Psoas muscle (tissue), 8 donors: ENCODE data around the gene RFC2. TPM values are rescaled to one million over a fixed set of nuclear protein-coding genes. Genes with fewer than 3 reads are reported as not detected.

Experiments
- ATAC-seq, 4 donors: fragments of 200-7000 bp; cut with Tn5 transposase; one replicate each; pipeline ENCODE4 v1.9.1; 2020; ENCODE audit warnings: moderate library complexity in 3 of 4, mild to moderate bottlenecking in 2 of 4
- DNase-seq, 2 donors: peaks; one replicate each; pipeline ENCODE4 v3.0.0-alpha.2; 2020
- H3K27ac ChIP-seq: fragments of 200-600 bp; one replicate; pipeline ENCODE4 v1.8.0; 2022
- H3K27me3 ChIP-seq, 3 donors: fragments of 200-600 bp in 1 of 3; one replicate each; pipeline versions ENCODE4 v1.6.1 to v1.8.0; 2013 to 2022; ENCODE audit warnings: low read length in 2 of 3, mild to moderate bottlenecking in 2 of 3, moderate library complexity in 1 of 3; ENCODE audit not compliant: insufficient read depth in 3 of 3
- H3K36me3 ChIP-seq, 2 donors: fragments of 200-600 bp in 1 of 2; one replicate each; pipeline versions ENCODE4 v1.6.1 to v1.8.0; 2013 to 2022; ENCODE audit warnings: low read depth in 1 of 2, mild to moderate bottlenecking in 1 of 2, moderate library complexity in 1 of 2; ENCODE audit not compliant: insufficient read depth in 1 of 2
- H3K4me1 ChIP-seq: fragments of 200-600 bp; one replicate; pipeline ENCODE4 v1.8.0; 2022
- H3K4me3 ChIP-seq: fragments of 200-600 bp; one replicate; pipeline ENCODE4 v1.8.0; 2022; ENCODE audit warnings: mild to moderate bottlenecking
- H3K9me3 ChIP-seq: fragments of 200-600 bp; one replicate; pipeline ENCODE4 v1.8.0; 2022
- CTCF ChIP-seq: fragments of 200-600 bp; IDR thresholded peaks from one replicate; pipeline ENCODE4 v1.8.0; 2022; ENCODE audit warnings: antibody characterized with exemption
- WGBS, 3 donors: extraction: QIAGEN DNeasy Blood & Tissue Kit; methylation state at CpG; one replicate each; pipeline versions ENCODE4 v1.1.6 to v1.1.7; 2013; 5-methylcytosine and 5-hydroxymethylcytosine counted together
- intact Hi-C, 2 donors: fragments of 100-400 bp; cut with DNase I; formaldehyde crosslinking; loops; one replicate each; pipeline versions ENCODE4 v1.11.0 to v1.14.2; 2022
- polyA plus RNA-seq, 3 donors: library from polyadenylated mRNA; stranded (reverse); fragments of 200-250 nt; gene quantifications; one replicate each; pipeline ENCODE4 v1.2.3, GENCODE V29; 2013
- total RNA-seq, 4 donors: library from RNA; stranded (reverse); fragmentation: NEBNext Ultra II Directional in 2 of 4; extraction: Animal tissue kit (Norgen Biotek cat#: 25700) in 2 of 4; gene quantifications; one replicate each; pipeline versions ENCODE4 v1.2.1 to v1.2.4, GENCODE V29; 2021 to 2023
- donor health status: healthy with polysubstance abuse.
- donor health status: DM: no; HTN: no; CAD: no; lungs with moderate emphysema.
- donor health status: Bipolar disorder and iron deficiency.
- donor health status: healthy.
- donor health status: DM: yes; HTN: yes; CAD: no.
- donor health status: DM: no; HTN: no; CAD: no.
- donor health status: DM: no; HTN: no; CAD: no.
- donor health status: DM: yes; HTN: yes; CAD: no.

The RFC2 gene
- total and polyA plus RNA-seq, 7 donors: 13.7 to 25.8 (median 19.8) TPM

- no peak for DNase-seq
These were observed 31.1 kb downstream of the RFC2 start for GRCh38 chr7:74222851-74223710.

GRCh38 chr7:74221713-74222112 lies 32.5 kb downstream of the RFC2 start:
- no peak for TF ChIP-seq CTCF
- ATAC-seq: no peak
- no peak overlapping the region for H3K4me3 ChIP-seq
- H3K36me3 ChIP-seq: peaks cover 0 to 12% of the 10 kb centered on the region in 2 donors
- WGBS, 3 donors: 86 to 94% (median 88%) methylated on average over 8 to 11 of the region's 11 CpGs
- no peaks in the 10 kb centered on the region for H3K27me3 ChIP-seq
- H3K9me3 ChIP-seq: no peaks in the 10 kb centered on the region
- no peak overlapping the region for H3K27ac ChIP-seq
- DNase-seq: no peak
- no peaks in the 10 kb centered on the region for H3K4me1 ChIP-seq
- intact Hi-C loops: no loop called here

More at GRCh38 chr7:74222851-74223710, 31.1 kb downstream of the RFC2 start:
- ATAC-seq: no peak
- Histone ChIP-seq H3K36me3 (peaks cover 0 to 13% of the 10 kb centered on the region in 2 donors), H3K27me3 (no peaks in the 10 kb centered on the region), H3K4me3 (no peak overlapping the region), H3K4me1 (no peaks in the 10 kb centered on the region), H3K27ac (no peak overlapping the region), H3K9me3 (no peaks in the 10 kb centered on the region)
- WGBS, 3 donors: 81 to 84% (median 82%) methylated on average over 17 of the region's 17 CpGs
- no peak for TF ChIP-seq CTCF
- intact Hi-C loops: no loop called here

- Histone ChIP-seq H3K27me3 (no peaks in the 10 kb centered on the region), H3K27ac (no peak overlapping the region), H3K4me3 (no peak overlapping the region), H3K4me1 (no peaks in the 10 kb centered on the region), H3K9me3 (no peaks in the 10 kb centered on the region), H3K36me3 (peaks cover 0 to 3% of the 10 kb centered on the region in 2 donors)
- DNase-seq (no peak), ATAC-seq (no peak)
- WGBS, 3 donors: 72 to 77% (median 73%) methylated on average over 9 of the region's 9 CpGs
- TF ChIP-seq CTCF: no peak
- intact Hi-C loops: no loop called here
These were observed 34.0 kb downstream of the RFC2 start for GRCh38 chr7:74220229-74220628.

GRCh38 chr7:74219416-74219815 lies 34.8 kb downstream of the RFC2 start:
- Histone ChIP-seq H3K4me3 (no peak overlapping the region), H3K27ac (no peak overlapping the region), H3K4me1 (no peaks in the 10 kb centered on the region), H3K27me3 (no peaks in the 10 kb centered on the region), H3K36me3 (no peaks in the 10 kb centered on the region), H3K9me3 (no peaks in the 10 kb centered on the region)
- WGBS, 3 donors: 80 to 90% (median 86%) methylated on average over 11 of the region's 11 CpGs
- no peak for DNase-seq
- ATAC-seq: peak in 1 of 4 donors; percentile 19
- intact Hi-C loops: loop anchor here in 1 of 2 donors (10.0 kb wide), 1 partner anchor 95 kb away; no protein-coding TSS in a partner anchor
- TF ChIP-seq CTCF: no peak
